Activated naive CD8-positive, alpha-beta T cell treated with anti-CD3 and anti-CD28 coated beads, Interleukin-2, amount 10 ng/mL, durations not matched to agents 7 days and 5 days (primary cell): ENCODE results near the gene ATG16L2. TPM values are rescaled to one million over a fixed set of nuclear protein-coding genes. Genes with fewer than 3 reads are reported as not detected.
A peak's percentile ranks its signal among the peaks of the same experiment; 100 is the strongest.
"Not testable (repeated sequence)": the region's sequence is repeated elsewhere in the genome, so short reads cannot be mapped to it uniquely, and the experiment has no call there.

Source experiments
- ATAC-seq: fragments of 150-1000 bp; cut with Tn5 transposase; one replicate; pipeline ENCODE4 v1.10.0; 2021; ENCODE audit warnings: low read depth, moderate library complexity
- POLR2A ChIA-PET: fragments of 350-600 bp; sonication (Branson Sonifier 250); formaldehyde crosslinking; loops from one replicate; lab custom pipeline; 2021; ENCODE audit warnings: antibody characterized with exemption; lab: Charles Lee
- DNase-seq: peaks from one replicate; pipeline ENCODE4 v3.0.0; 2021
- H3K27ac Mint-ChIP-seq: one replicate; pipeline ENCODE4 v1.8.0; 2022; ENCODE audit warnings: mild to moderate bottlenecking, mixed read lengths
- H3K27me3 Mint-ChIP-seq: one replicate; pipeline ENCODE4 v1.8.0; 2022; ENCODE audit warnings: mild to moderate bottlenecking, moderate library complexity, mixed read lengths
- H3K36me3 Mint-ChIP-seq: one replicate; pipeline ENCODE4 v1.8.0; 2021; ENCODE audit warnings: mild to moderate bottlenecking, mixed read lengths
- H3K4me1 Mint-ChIP-seq: one replicate; pipeline ENCODE4 v1.8.0; 2021; ENCODE audit warnings: mixed read lengths
- H3K4me3 Mint-ChIP-seq: one replicate; pipeline ENCODE4 v1.8.0; 2022; ENCODE audit warnings: mild to moderate bottlenecking, moderate library complexity, mixed read lengths
- H3K9me3 Mint-ChIP-seq: one replicate; pipeline ENCODE4 v1.8.0; 2021; ENCODE audit warnings: mixed read lengths
- total RNA-seq, 2 experiments: library from RNA; stranded (reverse); gene quantifications; one replicate each; pipeline ENCODE4 v1.2.3, GENCODE V29; 2021

The ATG16L2 gene
- total RNA-seq, 2 experiments from 2014 or later: 159 to 163 TPM

DNA sequence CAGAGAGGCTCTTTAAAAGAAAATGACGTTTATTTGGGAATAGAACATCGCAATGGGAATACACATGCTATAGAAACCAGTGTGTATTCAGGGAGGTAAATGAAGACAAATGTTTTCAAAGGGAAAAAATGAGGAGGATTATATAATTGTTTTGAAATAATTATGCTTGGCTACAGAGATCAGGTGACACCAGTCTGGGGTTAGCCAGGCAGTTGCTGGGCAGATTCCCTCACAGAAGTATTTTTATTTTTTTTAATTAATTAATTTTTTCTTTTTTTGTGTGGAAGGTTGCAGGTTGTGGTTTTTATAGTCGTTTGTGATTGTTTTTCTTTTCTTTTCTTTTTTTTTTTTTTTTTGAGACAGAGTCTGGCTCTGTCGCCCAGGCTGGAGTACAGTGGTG lies 14.8 kb upstream of the ATG16L2 start:
- Mint-ChIP-seq H3K27me3 (no peaks in the 10 kb centered on the region), H3K4me1 (peaks cover 2% of the 10 kb centered on the region), H3K9me3 (no peaks in the 10 kb centered on the region), H3K4me3 (no peak overlapping the region), H3K27ac (no peak overlapping the region), H3K36me3 (peaks cover 1% of the 10 kb centered on the region)
- POLR2A ChIA-PET: interaction anchor here (0.7 to 1.0 kb wide), 2 partner anchors 15 to 74 kb away, joined by 3 to 4 read pairs; partner anchors contain the start of gene ATG16L2
- no peak for DNase-seq
- ATAC-seq: no peak

- H3K36me3 Mint-ChIP-seq: peaks cover 9% of the 10 kb centered on the region
- DNase-seq: no peak
- POLR2A ChIA-PET: interaction anchor here (1.0 kb wide), 1 partner anchor 9 kb away, joined by 3 read pairs; the partner anchor contains the start of gene STARD10
These were observed 11.4 kb upstream of the ATG16L2 start for GRCh38 chr11:72802822-72803221.

DNA sequence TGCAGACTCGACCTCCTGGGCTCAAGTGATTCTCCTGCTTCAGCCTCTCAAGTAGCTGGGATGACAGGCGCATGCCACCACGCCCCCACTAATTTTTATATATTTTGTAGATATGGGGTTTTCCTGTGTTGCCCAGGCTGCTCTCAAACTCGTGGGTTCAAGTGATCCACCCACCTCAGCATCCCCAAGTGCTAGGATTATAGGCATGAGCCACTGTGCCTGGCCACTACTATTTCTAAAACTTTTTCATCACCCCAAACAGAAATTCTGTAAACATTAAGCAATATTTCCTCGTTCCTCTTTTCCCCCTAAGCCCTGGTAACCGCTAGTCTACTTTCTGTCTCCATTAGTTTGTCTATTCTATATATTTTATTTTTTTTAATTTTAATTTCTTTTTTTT lies 9.0 kb upstream of the ATG16L2 start:
- ATAC-seq (no peak), DNase-seq (no peak)
- Mint-ChIP-seq H3K27me3 (no peaks in the 10 kb centered on the region), H3K4me3 (no peak overlapping the region), H3K36me3 (peaks cover 14% of the 10 kb centered on the region), H3K9me3 (no peaks in the 10 kb centered on the region), H3K4me1 (peaks cover 15% of the 10 kb centered on the region), H3K27ac (no peak overlapping the region)
- POLR2A ChIA-PET: no interaction called here

More at GRCh38 chr11:72802822-72803221, 11.4 kb upstream of the ATG16L2 start:
- no peaks in the 10 kb centered on the region for H3K9me3 Mint-ChIP-seq
- no peak overlapping the region for H3K4me3 Mint-ChIP-seq
- H3K27me3 Mint-ChIP-seq: no peaks in the 10 kb centered on the region
- no peak overlapping the region for H3K27ac Mint-ChIP-seq
- no peak for ATAC-seq
- peaks cover 12% of the 10 kb centered on the region for H3K4me1 Mint-ChIP-seq

GRCh38 chr11:72806378-72806777 lies 7.8 kb upstream of the ATG16L2 start:
- H3K9me3 Mint-ChIP-seq, DNase-seq, H3K4me3 Mint-ChIP-seq, ATAC-seq, H3K27me3 Mint-ChIP-seq, POLR2A ChIA-PET: not testable (repeated sequence)
- Mint-ChIP-seq H3K36me3 (peaks cover 21% of the 10 kb centered on the region), H3K27ac (peak overlapping the region; percentile 73), H3K4me1 (peaks cover 21% of the 10 kb centered on the region)

GRCh38 chr11:72807021-72807693 lies 7.1 kb upstream of the ATG16L2 start:
- ATAC-seq (no peak), DNase-seq (no peak)
- Mint-ChIP-seq H3K4me3 (no peak overlapping the region), H3K27me3 (no peaks in the 10 kb centered on the region), H3K4me1 (peaks cover 27% of the 10 kb centered on the region), H3K9me3 (no peaks in the 10 kb centered on the region), H3K36me3 (peaks cover 26% of the 10 kb centered on the region), H3K27ac (no peak overlapping the region)
- POLR2A ChIA-PET: interaction anchor here (0.6 kb wide), 1 partner anchor 22 kb away, joined by 3 read pairs; no protein-coding TSS in a partner anchor

DNA sequence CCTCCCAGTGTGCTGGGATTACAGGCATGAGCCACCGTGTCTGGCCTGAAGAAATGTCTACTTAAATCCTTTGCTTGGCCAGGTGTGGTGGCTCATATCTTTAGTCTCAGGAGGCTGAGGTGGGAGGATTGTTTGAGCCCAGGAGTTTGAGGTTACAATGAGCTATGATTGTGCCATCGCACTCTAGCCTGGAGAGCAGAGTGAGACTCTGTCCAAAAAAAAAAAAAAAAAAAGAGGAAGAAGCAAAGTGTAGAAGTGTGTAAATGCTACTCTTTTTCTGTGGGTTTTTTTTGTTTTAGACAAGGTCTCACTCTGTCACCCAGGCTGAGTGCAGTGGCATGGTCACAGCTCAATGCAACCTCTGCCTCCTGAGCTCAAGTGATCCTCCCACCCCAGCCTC lies 6.4 kb upstream of the ATG16L2 start:
- Mint-ChIP-seq H3K9me3 (no peaks in the 10 kb centered on the region), H3K4me1 (peaks cover 31% of the 10 kb centered on the region), H3K27me3 (no peaks in the 10 kb centered on the region), H3K4me3 (no peak overlapping the region), H3K36me3 (peaks cover 30% of the 10 kb centered on the region), H3K27ac (no peak overlapping the region)
- ATAC-seq: no peak
- POLR2A ChIA-PET: interaction anchor here (0.6 kb wide), 1 partner anchor 23 kb away, joined by 3 read pairs; no protein-coding TSS in a partner anchor
- no peak for DNase-seq

DNA sequence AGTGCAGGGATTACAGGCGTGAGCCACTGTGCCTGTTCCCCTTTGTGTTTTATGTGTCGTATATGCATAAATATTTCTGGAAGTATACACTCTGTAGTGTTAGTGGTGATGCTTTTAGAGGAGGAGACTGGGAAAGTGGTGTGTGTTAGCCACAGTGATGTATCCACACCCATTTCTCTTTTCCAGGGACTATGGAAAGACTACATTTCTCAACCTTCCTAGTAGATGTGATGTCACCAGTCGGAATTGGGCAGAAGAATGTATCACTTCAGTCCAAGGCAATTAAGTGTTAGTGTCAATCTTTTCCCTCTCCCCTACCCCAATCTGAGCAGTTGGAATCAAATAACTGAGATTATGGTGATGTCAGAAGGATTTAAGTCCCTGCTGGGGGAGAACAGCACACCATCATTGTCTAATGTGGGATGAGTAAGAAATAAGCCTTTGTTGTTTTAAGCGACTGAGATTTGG lies 5.8 kb upstream of the ATG16L2 start:
- Mint-ChIP-seq H3K27ac (no peak overlapping the region), H3K4me1 (peaks cover 36% of the 10 kb centered on the region), H3K4me3 (no peak overlapping the region), H3K27me3 (no peaks in the 10 kb centered on the region), H3K36me3 (peaks cover 33% of the 10 kb centered on the region), H3K9me3 (no peaks in the 10 kb centered on the region)
- DNase-seq: no peak
- POLR2A ChIA-PET: no interaction called here
- no peak for ATAC-seq

DNA sequence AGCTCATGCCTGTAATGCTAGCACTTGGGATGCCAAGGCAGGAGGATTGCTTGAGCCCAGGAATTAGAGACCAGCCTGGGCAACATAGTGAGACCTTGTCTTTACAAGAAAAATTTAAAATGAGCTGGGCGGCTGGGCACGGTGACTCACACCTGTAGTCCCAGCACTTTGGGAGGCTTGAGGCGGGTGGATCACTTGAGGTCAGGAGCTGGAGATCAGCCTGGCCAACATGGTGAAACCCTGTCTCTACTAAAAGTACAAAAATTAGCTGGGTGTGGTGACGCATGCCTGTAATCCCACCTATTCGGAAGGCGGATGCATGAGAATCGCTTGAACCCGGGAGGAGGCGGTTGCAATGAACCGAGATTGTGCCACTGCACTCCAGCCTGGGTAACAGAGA lies 2.5 kb upstream of the ATG16L2 start:
- POLR2A ChIA-PET: interaction anchor here (0.7 to 3.0 kb wide), 2 partner anchors 18 to 87 kb away, joined by 7 to 17 read pairs; partner anchors contain the start of gene STARD10
- H3K4me1 Mint-ChIP-seq: peaks cover 39% of the 10 kb centered on the region
- H3K27me3 Mint-ChIP-seq, ATAC-seq, H3K9me3 Mint-ChIP-seq, DNase-seq: not testable (repeated sequence)
- peaks cover 28% of the 10 kb centered on the region for H3K36me3 Mint-ChIP-seq
- H3K27ac Mint-ChIP-seq: peak overlapping the region; percentile 9
- H3K4me3 Mint-ChIP-seq: peak overlapping the region; percentile 66

DNA sequence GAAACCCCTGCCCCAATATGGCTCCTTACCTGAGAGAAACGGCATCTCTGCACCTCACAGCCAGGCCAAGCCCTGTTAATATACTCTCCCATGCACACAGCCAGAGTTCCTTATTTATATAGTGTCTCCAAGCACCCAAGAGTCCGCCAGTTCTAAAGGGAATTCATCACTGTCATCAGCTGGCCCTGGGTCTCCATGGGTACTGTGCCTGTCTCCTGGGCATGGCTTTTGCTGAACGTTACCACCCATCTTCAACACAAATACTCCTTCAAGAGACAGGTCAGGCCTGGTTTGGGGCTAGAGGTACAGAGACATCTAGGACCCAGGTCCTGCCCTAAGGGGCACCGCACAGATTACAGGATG lies 1.6 kb upstream of the ATG16L2 start:
- Mint-ChIP-seq H3K27me3 (no peaks in the 10 kb centered on the region), H3K4me3 (peak overlapping the region; percentile 99), H3K4me1 (peaks cover 37% of the 10 kb centered on the region), H3K36me3 (peaks cover 31% of the 10 kb centered on the region), H3K27ac (peak overlapping the region; percentile 98), H3K9me3 (no peaks in the 10 kb centered on the region)
- POLR2A ChIA-PET: interaction anchor here (1.0 to 3.0 kb wide), 10 partner anchors 10 to 365 kb away, joined by 3 to 17 read pairs (median 5); partner anchors contain the start of gene STARD10
- ATAC-seq (no peak), DNase-seq (no peak)

GRCh38 chr11:72812967-72813739 lies 1.1 kb upstream of the ATG16L2 start:
- no peaks in the 10 kb centered on the region for H3K9me3 Mint-ChIP-seq
- POLR2A ChIA-PET: interaction anchor here (0.7 to 3.0 kb wide), 17 partner anchors 10 to 365 kb away, joined by 3 to 17 read pairs (median 4); partner anchors contain the start of genes FCHSD2 and STARD10
- H3K27me3 Mint-ChIP-seq: no peaks in the 10 kb centered on the region
- peaks cover 37% of the 10 kb centered on the region for H3K4me1 Mint-ChIP-seq
- ATAC-seq (peak; percentile 35), DNase-seq (peak; percentile 71)
- peak overlapping the region; percentile 98 for H3K27ac Mint-ChIP-seq
- H3K4me3 Mint-ChIP-seq: peak overlapping the region; percentile 99
- H3K36me3 Mint-ChIP-seq: peaks cover 34% of the 10 kb centered on the region

- ATAC-seq (peak; percentile 60), DNase-seq (no peak)
- POLR2A ChIA-PET: interaction anchor here (0.5 to 3.0 kb wide), 16 partner anchors 9 to 364 kb away, joined by 3 to 17 read pairs (median 4); partner anchors contain the start of genes FCHSD2 and STARD10
- Mint-ChIP-seq H3K27ac (peak overlapping the region; percentile 98), H3K4me3 (peak overlapping the region; percentile 99), H3K27me3 (no peaks in the 10 kb centered on the region), H3K9me3 (no peaks in the 10 kb centered on the region), H3K36me3 (peaks cover 33% of the 10 kb centered on the region), H3K4me1 (peaks cover 36% of the 10 kb centered on the region)
These were observed 398 bp upstream of the ATG16L2 start for GRCh38 chr11:72813740-72814285.

GRCh38 chr11:72815110-72815618 lies 953 bp downstream of the ATG16L2 start:
- no peaks in the 10 kb centered on the region for H3K9me3 Mint-ChIP-seq
- peaks cover 38% of the 10 kb centered on the region for H3K36me3 Mint-ChIP-seq
- H3K4me1 Mint-ChIP-seq: peaks cover 38% of the 10 kb centered on the region
- no peak for ATAC-seq
- no peak for DNase-seq
- peak overlapping the region; percentile 99 for H3K4me3 Mint-ChIP-seq
- H3K27ac Mint-ChIP-seq: peak overlapping the region; percentile 98
- no peaks in the 10 kb centered on the region for H3K27me3 Mint-ChIP-seq
- POLR2A ChIA-PET: interaction anchor here (0.6 to 2.3 kb wide), 16 partner anchors 10 to 592 kb away, joined by 3 to 21 read pairs (median 4); partner anchors contain the start of genes FCHSD2 and STARD10
